B cell (primary cell): ENCODE measurements around the gene SH3RF3. TPM values are rescaled to one million over a fixed set of nuclear protein-coding genes. Genes with fewer than 3 reads are reported as not detected.

Experiments used
- ATAC-seq: fragments of 200-7000 bp; cut with Tn5 transposase; one replicate; pipeline ENCODE4 v1.10.0; 2021; ENCODE audit warnings: low read depth, mild to moderate bottlenecking, moderate number of reproducible peaks, moderate library complexity
- CTCF ChIA-PET: fragments of 350-600 bp; sonication (Branson Sonifier 250); formaldehyde crosslinking; loops from one replicate; lab custom pipeline; 2021; ENCODE audit warnings: antibody characterized with exemption, inconsistent platforms; lab: Charles Lee
- POLR2A ChIA-PET: fragments of 350-600 bp; sonication (Branson Sonifier 250); formaldehyde crosslinking; loops from one replicate; lab custom pipeline; 2021; ENCODE audit warnings: antibody characterized with exemption; lab: Charles Lee
- DNase-seq: peaks from one replicate; pipeline ENCODE4 v3.0.0; 2013
- H2AFZ ChIP-seq: 2 replicates; pipeline ENCODE4 v1.6.1; 2012; ENCODE audit warnings: mild to moderate bottlenecking, low read depth, low read length; ENCODE audit not compliant: insufficient read depth, poor library complexity, severe bottlenecking
- H3K27ac ChIP-seq, 2 donors: 1 replicate in 1 of 2; 2 replicates in 1 of 2; pipeline ENCODE4 v1.5.1; 2012 to 2013; ENCODE audit warnings: low read length in 2 of 2, mild to moderate bottlenecking in 2 of 2, moderate library complexity in 1 of 2
- H3K27me3 ChIP-seq, 4 experiments: fragments of 200-600 bp in 1 of 4; sonication (generic) in 1 of 4; replicated peaks in 1 of 4; 1 replicate in 2 of 4; 2 replicates in 2 of 4; pipeline versions ENCODE4 v1.6.1 to v1.7.0; 2013 to 2016; ENCODE audit warnings: low read length in 3 of 4, mild to moderate bottlenecking in 2 of 4, mixed read lengths in 1 of 4, moderate library complexity in 1 of 4; ENCODE audit not compliant: insufficient read depth in 4 of 4, control insufficient read depth in 3 of 4; ENCODE audit errors: control extremely low read depth in 1 of 4
- H3K36me3 ChIP-seq, 2 experiments: replicated peaks in 1 of 2; 1 replicate in 1 of 2; 2 replicates in 1 of 2; pipeline versions ENCODE4 v1.6.1 to v1.7.1; 2013; ENCODE audit warnings: low read length in 1 of 2; ENCODE audit not compliant: insufficient read depth in 2 of 2, control insufficient read depth in 1 of 2; ENCODE audit errors: control extremely low read depth in 1 of 2, extremely low read depth in 1 of 2
- H3K4me1 ChIP-seq, 2 donors: fragments of 200-600 bp in 1 of 2; sonication (generic) in 1 of 2; 1 replicate in 1 of 2; 2 replicates in 1 of 2; pipeline versions ENCODE4 v1.5.1 to v1.6.1; 2013 to 2017; ENCODE audit warnings: low read length in 2 of 2; ENCODE audit not compliant: control insufficient read depth in 2 of 2, insufficient read depth in 2 of 2
- H3K4me2 ChIP-seq: replicated peaks from 2 replicates; pipeline ENCODE3; 2012; ENCODE audit warnings: mild to moderate bottlenecking, low read depth, low read length; ENCODE audit not compliant: poor library complexity, severe bottlenecking
- H3K4me3 ChIP-seq, 5 experiments: fragments of 200-600 bp in 1 of 5; sonication (generic) in 1 of 5; 1 replicate in 3 of 5; 2 replicates in 2 of 5; pipeline versions ENCODE4 v1.5.1 to v1.7.0; 2011 to 2016; ENCODE audit warnings: low read length in 4 of 5, mild to moderate bottlenecking in 4 of 5, low read depth in 2 of 5, control low read depth in 1 of 5, moderate library complexity in 1 of 5; ENCODE audit not compliant: insufficient read depth in 1 of 5; ENCODE audit errors: control extremely low read depth in 1 of 5, extremely low read depth in 1 of 5
- H3K79me2 ChIP-seq: fragments of 200-600 bp; sonication (generic); one replicate; pipeline ENCODE4 v1.6.0; 2016; ENCODE audit warnings: low read length; ENCODE audit not compliant: control insufficient read depth, insufficient read depth
- H3K9ac ChIP-seq: fragments of 200-600 bp; sonication (generic); 2 replicates; pipeline ENCODE4 v1.6.1; 2017; ENCODE audit warnings: mild to moderate bottlenecking, low read length, moderate library complexity
- H3K9me3 ChIP-seq, 3 donors: one replicate each; pipeline versions ENCODE4 v1.6.1 to v1.7.1; 2013; ENCODE audit warnings: low read length in 2 of 3; ENCODE audit not compliant: control insufficient read depth in 2 of 3, insufficient read depth in 1 of 3; ENCODE audit errors: control extremely low read depth in 1 of 3
- H4K20me1 ChIP-seq: 2 replicates; pipeline ENCODE4 v1.6.0; 2012; ENCODE audit warnings: mild to moderate bottlenecking, low read length; ENCODE audit not compliant: insufficient read depth, control insufficient read depth, poor library complexity, severe bottlenecking
- H3K27ac Mint-ChIP-seq: one replicate; pipeline ENCODE4 v1.8.0; 2021; ENCODE audit warnings: mixed read lengths
- H3K27me3 Mint-ChIP-seq: one replicate; pipeline ENCODE4 v1.8.0; 2021; ENCODE audit warnings: mixed read lengths
- H3K4me1 Mint-ChIP-seq: one replicate; pipeline ENCODE4 v1.8.0; 2021; ENCODE audit warnings: mixed read lengths
- H3K4me3 Mint-ChIP-seq: one replicate; pipeline ENCODE4 v1.8.0; 2021; ENCODE audit warnings: mixed read lengths
- H3K9me3 Mint-ChIP-seq: one replicate; pipeline ENCODE4 v1.8.0; 2022; ENCODE audit warnings: mixed read lengths; ENCODE audit not compliant: insufficient read depth
- CTCF ChIP-seq: fragments of 200-600 bp; IDR thresholded peaks from one replicate; pipeline ENCODE4 v1.8.0; 2022; ENCODE audit warnings: antibody characterized with exemption, mild to moderate bottlenecking
- EZH2 ChIP-seq: IDR thresholded peaks from 2 replicates; pipeline ENCODE4 v1.6.1; 2012; ENCODE audit warnings: borderline replicate concordance, low read depth, mild to moderate bottlenecking, moderate library complexity, low read length; ENCODE audit not compliant: insufficient read depth, poor library complexity, severe bottlenecking
- WGBS: methylation state at CpG from one replicate; pipeline ENCODE4 v1.1.5; 2013; ENCODE audit warnings: missing lambda C conversion rate; ENCODE audit not compliant: insufficient coverage; 5-methylcytosine and 5-hydroxymethylcytosine counted together
- intact Hi-C: fragments of 100-400 bp; cut with micrococcal nuclease; formaldehyde crosslinking; loops from one replicate; pipeline ENCODE4 v1.10.0; 2022
- polyA plus RNA-seq: library from polyadenylated mRNA; depleted of rRNA; stranded (reverse); fragments of >200 nt; gene quantifications from 2 replicates; pipeline ENCODE4 v1.2.3, GENCODE V29; 2012
- total RNA-seq, 2 donors: library from RNA; stranded (reverse); fragments of 120-200 nt in 1 of 2; gene quantifications; 1 replicate in 1 of 2; 2 replicates in 1 of 2; pipeline versions ENCODE4 v1.2.3 to v1.2.4, GENCODE V29; 2013 to 2022

Gene SH3RF3
- total and polyA plus RNA-seq, 2 donors (not counting 1 experiment from before 2014, with no cell fraction given), result 0.07 to 1.2 TPM

- Mint-ChIP-seq H3K4me1 (peaks cover 7% of the 10 kb centered on the region), H3K4me3 (no peak overlapping the region), H3K9me3 (peaks cover 4% of the 10 kb centered on the region), H3K27me3 (peaks cover 2% of the 10 kb centered on the region), H3K27ac (no peak overlapping the region)
- DNase-seq (no peak), ATAC-seq (no peak)
- TF ChIP-seq CTCF (no peak), EZH2 (no peak)
- 70% methylated on average over 3 of the region's 3 CpGs for WGBS
- no peak overlapping the region for H3K4me2 ChIP-seq
- POLR2A ChIA-PET, result no interaction called here
- no peaks in the 10 kb centered on the region for H4K20me1 ChIP-seq
- intact Hi-C loops, result no loop called here
- no peak overlapping the region for H2AFZ ChIP-seq
- H3K4me1 ChIP-seq, result peaks cover 0 to 6% of the 10 kb centered on the region in 2 donors
- H3K4me3 ChIP-seq, result no peak overlapping the region
- H3K9me3 ChIP-seq, result peaks cover 0 to 17% (median 4%) of the 10 kb centered on the region in 3 donors
- no peaks in the 10 kb centered on the region for H3K79me2 ChIP-seq
- H3K27me3 ChIP-seq, result no peaks in the 10 kb centered on the region
- H3K36me3 ChIP-seq, result no peaks in the 10 kb centered on the region
- no peak overlapping the region for H3K9ac ChIP-seq
- CTCF ChIA-PET, result no interaction called here
- H3K27ac ChIP-seq, result no peak overlapping the region
Observed at GRCh38 chr2:109175350-109175678, 46.3 kb downstream of the SH3RF3 start.

- intact Hi-C loops, result no loop called here
- H3K27me3 ChIP-seq, result no peaks in the 10 kb centered on the region
- Mint-ChIP-seq H3K4me3 (no peak overlapping the region), H3K27ac (no peak overlapping the region), H3K9me3 (peaks cover 4% of the 10 kb centered on the region), H3K27me3 (peaks cover 2% of the 10 kb centered on the region), H3K4me1 (peaks cover 7% of the 10 kb centered on the region)
- POLR2A ChIA-PET, result no interaction called here
- no peak overlapping the region for H3K27ac ChIP-seq
- WGBS, result no CpG with 5 or more reads among the region's 2 CpGs
- H3K36me3 ChIP-seq, result no peaks in the 10 kb centered on the region
- DNase-seq, result no peak
- H3K9ac ChIP-seq, result no peak overlapping the region
- TF ChIP-seq CTCF (no peak), EZH2 (no peak)
- peaks cover 0 to 21% (median 4%) of the 10 kb centered on the region in 3 donors for H3K9me3 ChIP-seq
- peaks cover 0 to 6% of the 10 kb centered on the region in 2 donors for H3K4me1 ChIP-seq
- H2AFZ ChIP-seq, result no peak overlapping the region
- no peaks in the 10 kb centered on the region for H4K20me1 ChIP-seq
- no peak overlapping the region for H3K4me3 ChIP-seq
- H3K79me2 ChIP-seq, result no peaks in the 10 kb centered on the region
- CTCF ChIA-PET, result no interaction called here
- ATAC-seq, result no peak
- H3K4me2 ChIP-seq, result no peak overlapping the region
Observed at GRCh38 chr2:109176928-109177327, 47.9 kb downstream of the SH3RF3 start.
